ENCODE data around the gene B3GNT7. TPM values are rescaled to one million over a fixed set of nuclear protein-coding genes. Genes with fewer than 3 reads are reported as not detected.

The B3GNT7 gene
- total and polyA plus RNA-seq, 2 of the 8 experiments (the other 6 are each of a cell fraction or from before 2014, with no cell fraction given), result 26.4 to 73.1 TPM

- TF ChIP-seq CHD7 (IDR thresholded peaks at IDR 0.05; ENCODE audit: insufficient replicate concordance, low read length) (no peak), KDM1A (IDR thresholded peaks at IDR 0.05; ENCODE audit: borderline replicate concordance, low read length) (no peak), SIN3A (conservative IDR thresholded peaks at IDR 0.05 in 1 of 2, IDR thresholded peaks at IDR 0.05 in 1 of 2; ENCODE audit: low read depth in 1 of 2, low read length in 2 of 2) (no peak), NRF1 (IDR thresholded peaks at IDR 0.05; ENCODE audit: low read depth, low read length) (no peak), BRCA1 (IDR thresholded peaks at IDR 0.05; ENCODE audit: low read depth, low read length) (no peak), KDM4A (IDR thresholded peaks at IDR 0.05; ENCODE audit: low read depth, low read length, severe bottlenecking) (no peak), CTBP2 (IDR thresholded peaks at IDR 0.05; ENCODE audit: borderline replicate concordance, insufficient read depth, insufficient read length, low read length) (no peak), SP2 (IDR thresholded peaks at IDR 0.05; ENCODE audit: low read length) (no peak), POLR2AphosphoS5 (IDR thresholded peaks at IDR 0.05; ENCODE audit: low read depth, low read length) (no peak)
- TF ChIP-seq, protein P1, sequence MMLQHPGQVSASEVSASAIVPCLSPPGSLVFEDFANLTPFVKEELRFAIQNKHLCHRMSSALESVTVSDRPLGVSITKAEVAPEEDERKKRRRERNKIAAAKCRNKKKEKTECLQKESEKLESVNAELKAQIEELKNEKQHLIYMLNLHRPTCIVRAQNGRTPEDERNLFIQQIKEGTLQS (IDR thresholded peaks at IDR 0.05; ENCODE audit: insufficient read depth, low read depth, low read length), result no peak
Measured at GRCh38 chr2:231373184-231373583, 22.3 kb upstream of the B3GNT7 start (continued).
